Activated CD4-positive, alpha-beta T cell treated with anti-CD3 and anti-CD28 coated beads, Interleukin-2, amount 50 U/mL, for 48 hours (primary cell): ENCODE measurements around the gene GOLGA8M.
"Not testable (repeated sequence)": the region's sequence is repeated elsewhere in the genome, so short reads cannot be mapped to it uniquely, and the experiment has no call there.

Experiments used
- DNase-seq, 2 experiments: peaks; one replicate each; pipeline ENCODE4 v3.0.0-alpha.2; 2020

Gene GOLGA8M

DNA sequence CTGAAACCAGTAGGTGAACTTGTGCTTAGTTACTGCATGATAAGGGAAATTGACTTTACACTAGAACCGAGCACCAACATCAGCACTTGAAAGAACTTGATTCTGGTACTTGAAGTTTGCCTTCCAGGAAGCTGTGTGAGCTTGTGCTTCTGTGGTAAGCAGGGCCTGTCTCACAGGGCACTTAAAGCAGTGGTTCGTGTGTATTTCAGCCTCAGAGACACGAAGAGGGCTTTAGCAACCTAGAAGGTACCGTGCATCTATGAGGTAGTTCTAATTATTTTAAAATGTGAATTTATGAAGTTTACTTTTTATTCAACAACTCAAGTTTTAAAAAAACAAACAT, 56.2 kb downstream of the GOLGA8M start:
- not testable (repeated sequence) for DNase-seq

- DNase-seq, result not testable (repeated sequence)
Observed at GRCh38 chr15:28655329-28656017, 56.7 kb downstream of the GOLGA8M start.

GRCh38 chr15:28654194-28654593, 58.0 kb downstream of the GOLGA8M start:
- DNase-seq, result not testable (repeated sequence)

DNA sequence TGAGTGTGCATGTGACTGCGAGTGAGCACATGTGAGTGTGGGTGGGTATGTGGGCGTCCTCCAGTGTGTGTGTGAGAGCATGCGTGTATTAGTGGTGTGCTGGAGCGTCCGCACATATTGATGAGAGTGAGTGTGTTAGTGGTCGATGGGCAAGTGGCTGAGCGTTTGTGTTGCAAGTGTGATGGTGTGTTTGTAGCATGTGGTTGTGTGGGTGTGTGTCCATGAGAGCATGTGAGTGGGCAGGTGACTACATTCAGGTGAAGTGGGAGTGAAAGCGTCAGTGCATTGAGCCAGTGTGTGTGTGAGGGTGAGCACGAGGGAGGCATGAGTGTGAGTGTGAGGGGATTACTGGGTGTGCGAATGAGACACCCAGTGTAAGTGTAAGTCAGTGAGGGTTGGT, 59.7 kb downstream of the GOLGA8M start:
- not testable (repeated sequence) for DNase-seq
